ENCODE results near the gene TAOK3.

DNA sequence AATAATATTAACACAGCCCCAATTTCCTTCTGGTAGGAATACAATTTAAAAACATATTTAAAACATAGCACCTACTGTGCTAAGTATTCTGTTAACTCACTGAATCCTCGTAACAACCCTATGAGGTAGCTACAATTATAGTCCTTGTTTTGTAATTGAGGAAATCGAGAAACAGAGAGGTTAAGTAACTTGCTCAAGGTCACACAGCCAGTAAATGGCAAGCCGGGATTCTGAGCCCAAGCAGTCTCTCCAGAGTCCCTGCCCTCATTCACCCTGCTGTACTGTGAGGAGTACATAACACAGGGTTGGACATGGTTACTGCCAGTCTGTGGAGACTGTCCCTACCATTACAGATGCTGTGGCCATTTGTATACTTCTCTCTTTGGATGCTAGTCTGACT, 48.0 kb upstream of the TAOK3 start:
- TF ChIP-seq, protein P1, sequence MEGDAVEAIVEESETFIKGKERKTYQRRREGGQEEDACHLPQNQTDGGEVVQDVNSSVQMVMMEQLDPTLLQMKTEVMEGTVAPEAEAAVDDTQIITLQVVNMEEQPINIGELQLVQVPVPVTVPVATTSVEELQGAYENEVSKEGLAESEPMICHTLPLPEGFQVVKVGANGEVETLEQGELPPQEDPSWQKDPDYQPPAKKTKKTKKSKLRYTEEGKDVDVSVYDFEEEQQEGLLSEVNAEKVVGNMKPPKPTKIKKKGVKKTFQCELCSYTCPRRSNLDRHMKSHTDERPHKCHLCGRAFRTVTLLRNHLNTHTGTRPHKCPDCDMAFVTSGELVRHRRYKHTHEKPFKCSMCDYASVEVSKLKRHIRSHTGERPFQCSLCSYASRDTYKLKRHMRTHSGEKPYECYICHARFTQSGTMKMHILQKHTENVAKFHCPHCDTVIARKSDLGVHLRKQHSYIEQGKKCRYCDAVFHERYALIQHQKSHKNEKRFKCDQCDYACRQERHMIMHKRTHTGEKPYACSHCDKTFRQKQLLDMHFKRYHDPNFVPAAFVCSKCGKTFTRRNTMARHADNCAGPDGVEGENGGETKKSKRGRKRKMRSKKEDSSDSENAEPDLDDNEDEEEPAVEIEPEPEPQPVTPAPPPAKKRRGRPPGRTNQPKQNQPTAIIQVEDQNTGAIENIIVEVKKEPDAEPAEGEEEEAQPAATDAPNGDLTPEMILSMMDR (IDR thresholded peaks at IDR 0.05; ENCODE audit: low read length) = no peak
- TF ChIP-seq EZH2 (IDR thresholded peaks at IDR 0.05; ENCODE audit: borderline replicate concordance, low read length) = no peak

Data from OCI-LY1 (cell line).